ENCODE results near the gene GALNT7. TPM values are rescaled to one million over a fixed set of nuclear protein-coding genes. Genes with fewer than 3 reads are reported as not detected.

The GALNT7 gene
- total RNA-seq, 1 experiment from 2014 or later = 16.8 TPM

GRCh38 chr4:173277340-173277739 is 108.7 kb downstream of the GALNT7 start:
- H3K9me3 ChIP-seq = no peaks in the 10 kb centered on the region
- BruUV-seq (replicated peaks) = no TSS peak

DNA sequence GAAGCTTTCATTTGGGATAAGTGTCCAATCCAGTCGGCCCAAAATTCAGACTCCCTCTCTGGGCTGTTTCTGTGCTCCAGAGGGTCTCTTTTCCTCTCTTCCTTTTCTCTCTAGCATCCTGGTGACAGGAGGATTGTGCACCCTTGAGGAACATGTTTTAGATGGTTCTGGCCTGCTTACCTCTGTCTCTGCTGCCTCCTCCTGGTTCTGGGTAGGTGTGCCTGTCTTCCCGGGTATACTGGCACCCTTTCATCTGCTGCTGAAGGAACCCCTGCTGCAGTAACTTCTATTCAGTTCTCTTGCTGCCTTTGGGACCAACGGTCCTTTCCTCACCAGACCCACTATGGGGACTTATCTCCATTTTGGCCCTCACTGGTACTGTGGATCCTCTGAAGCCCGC is 112.4 kb downstream of the GALNT7 start:
- Histone ChIP-seq H3K4me3 (ENCODE audit: low read depth, low read length) (no peak overlapping the region), H3K4me1 (no peaks in the 10 kb centered on the region), H3K27me3 (replicated peaks; ENCODE audit: control insufficient read depth, insufficient read depth, low read length) (no peaks in the 10 kb centered on the region), H3K9me3 (peaks cover 14% of the 10 kb centered on the region), H3K36me3 (ENCODE audit: control insufficient read depth, insufficient read depth, low read length) (no peaks in the 10 kb centered on the region)
- Mint-ChIP-seq H3K9me3 (ENCODE audit: unreplicated experiment) (no peaks in the 10 kb centered on the region), H3K4me3 (ENCODE audit: unreplicated experiment) (no peak overlapping the region), H3K27me3 (ENCODE audit: insufficient read depth, unreplicated experiment) (no peaks in the 10 kb centered on the region), H3K36me3 (ENCODE audit: insufficient read depth, unreplicated experiment) (no peaks in the 10 kb centered on the region), H3K27ac (ENCODE audit: unreplicated experiment) (no peak overlapping the region), H3K4me1 (ENCODE audit: low read depth, unreplicated experiment) (no peaks in the 10 kb centered on the region)
- no peak for DNase-seq
- intact Hi-C loops (cut with micrococcal nuclease; ENCODE audit: unreplicated experiment) = no loop called here
- CTCF ChIA-PET = no interaction called here
- POLR2A ChIA-PET = no interaction called here
- TF ChIP-seq, protein P1, sequence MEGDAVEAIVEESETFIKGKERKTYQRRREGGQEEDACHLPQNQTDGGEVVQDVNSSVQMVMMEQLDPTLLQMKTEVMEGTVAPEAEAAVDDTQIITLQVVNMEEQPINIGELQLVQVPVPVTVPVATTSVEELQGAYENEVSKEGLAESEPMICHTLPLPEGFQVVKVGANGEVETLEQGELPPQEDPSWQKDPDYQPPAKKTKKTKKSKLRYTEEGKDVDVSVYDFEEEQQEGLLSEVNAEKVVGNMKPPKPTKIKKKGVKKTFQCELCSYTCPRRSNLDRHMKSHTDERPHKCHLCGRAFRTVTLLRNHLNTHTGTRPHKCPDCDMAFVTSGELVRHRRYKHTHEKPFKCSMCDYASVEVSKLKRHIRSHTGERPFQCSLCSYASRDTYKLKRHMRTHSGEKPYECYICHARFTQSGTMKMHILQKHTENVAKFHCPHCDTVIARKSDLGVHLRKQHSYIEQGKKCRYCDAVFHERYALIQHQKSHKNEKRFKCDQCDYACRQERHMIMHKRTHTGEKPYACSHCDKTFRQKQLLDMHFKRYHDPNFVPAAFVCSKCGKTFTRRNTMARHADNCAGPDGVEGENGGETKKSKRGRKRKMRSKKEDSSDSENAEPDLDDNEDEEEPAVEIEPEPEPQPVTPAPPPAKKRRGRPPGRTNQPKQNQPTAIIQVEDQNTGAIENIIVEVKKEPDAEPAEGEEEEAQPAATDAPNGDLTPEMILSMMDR (IDR thresholded peaks at IDR 0.05; ENCODE audit: insufficient read depth in 1 of 2, low read depth in 1 of 2, low read length in 1 of 2, severe bottlenecking in 1 of 2, unreplicated experiment in 1 of 2) = no peak
- BruUV-seq (replicated peaks) = no TSS peak

More at GRCh38 chr4:173277340-173277739, 108.7 kb downstream of the GALNT7 start:
- no peaks in the 10 kb centered on the region for H3K36me3 Mint-ChIP-seq (ENCODE audit: insufficient read depth, unreplicated experiment)
- Histone ChIP-seq H3K27me3 (replicated peaks; ENCODE audit: control insufficient read depth, insufficient read depth, low read length) (no peaks in the 10 kb centered on the region), H3K4me3 (ENCODE audit: low read depth, low read length) (no peak overlapping the region), H3K36me3 (ENCODE audit: control insufficient read depth, insufficient read depth, low read length) (no peaks in the 10 kb centered on the region), H3K4me1 (no peaks in the 10 kb centered on the region)
- no peaks in the 10 kb centered on the region for H3K27me3 Mint-ChIP-seq (ENCODE audit: insufficient read depth, unreplicated experiment)
- H3K4me3 Mint-ChIP-seq (ENCODE audit: unreplicated experiment) = no peak overlapping the region
- DNase-seq = no peak
- no peaks in the 10 kb centered on the region for H3K9me3 Mint-ChIP-seq (ENCODE audit: unreplicated experiment)
- POLR2A ChIA-PET = no interaction called here
- CTCF ChIA-PET = no interaction called here
- no peak overlapping the region for H3K27ac Mint-ChIP-seq (ENCODE audit: unreplicated experiment)
- no peaks in the 10 kb centered on the region for H3K4me1 Mint-ChIP-seq (ENCODE audit: low read depth, unreplicated experiment)
- intact Hi-C loops (cut with micrococcal nuclease; ENCODE audit: unreplicated experiment) = no loop called here
- TF ChIP-seq, protein P1 (IDR thresholded peaks at IDR 0.05; ENCODE audit: insufficient read depth in 1 of 2, low read depth in 1 of 2, low read length in 1 of 2, severe bottlenecking in 1 of 2, unreplicated experiment in 1 of 2) = no peak

GRCh38 chr4:173281406-173282255 is 113.0 kb downstream of the GALNT7 start:
- CTCF ChIA-PET = no interaction called here
- Mint-ChIP-seq H3K27me3 (ENCODE audit: insufficient read depth, unreplicated experiment) (no peaks in the 10 kb centered on the region), H3K9me3 (ENCODE audit: unreplicated experiment) (no peaks in the 10 kb centered on the region), H3K4me3 (ENCODE audit: unreplicated experiment) (no peak overlapping the region), H3K36me3 (ENCODE audit: insufficient read depth, unreplicated experiment) (no peaks in the 10 kb centered on the region), H3K27ac (ENCODE audit: unreplicated experiment) (no peak overlapping the region), H3K4me1 (ENCODE audit: low read depth, unreplicated experiment) (no peaks in the 10 kb centered on the region)
- DNase-seq = no peak
- intact Hi-C loops (cut with micrococcal nuclease; ENCODE audit: unreplicated experiment) = no loop called here
- BruUV-seq (replicated peaks) = no TSS peak
- no peaks in the 10 kb centered on the region for H3K36me3 ChIP-seq (ENCODE audit: control insufficient read depth, insufficient read depth, low read length)
- no peak overlapping the region for H3K4me3 ChIP-seq (ENCODE audit: low read depth, low read length)
- no peaks in the 10 kb centered on the region for H3K27me3 ChIP-seq (replicated peaks; ENCODE audit: control insufficient read depth, insufficient read depth, low read length)
- H3K4me1 ChIP-seq = no peaks in the 10 kb centered on the region
- H3K9me3 ChIP-seq = peaks cover 14% of the 10 kb centered on the region
- POLR2A ChIA-PET = no interaction called here
- TF ChIP-seq, protein P1 (IDR thresholded peaks at IDR 0.05; ENCODE audit: insufficient read depth in 1 of 2, low read depth in 1 of 2, low read length in 1 of 2, severe bottlenecking in 1 of 2, unreplicated experiment in 1 of 2) = no peak

All from Caco-2 (cell line).